ENCODE data around the gene RANBP17. TPM values are rescaled to one million over a fixed set of nuclear protein-coding genes. Genes with fewer than 3 reads are reported as not detected.

Gene RANBP17
- total and polyA plus RNA-seq, 4 experiments from 2014 or later: not detected

- peaks cover 1 to 3% of the 10 kb centered on the region in 2 donors for H3K27me3 Mint-ChIP-seq
- Histone ChIP-seq H3K36me3 (ENCODE audit: insufficient read depth, low read length) (no peaks in the 10 kb centered on the region), H3K27me3 (ENCODE audit: insufficient read depth, low read length) (no peaks in the 10 kb centered on the region), H3K27ac (ENCODE audit: low read depth, low read length) (no peak overlapping the region), H3K4me1 (ENCODE audit: insufficient read depth, low read length) (no peaks in the 10 kb centered on the region), H3K9me3 (ENCODE audit: control insufficient read depth in 1 of 2, low read length in 2 of 2) (no peaks in the 10 kb centered on the region), H3K4me3 (ENCODE audit: low read length in 2 of 2) (no peak overlapping the region)
- H3K36me3 Mint-ChIP-seq: no peaks in the 10 kb centered on the region
- DNase-seq: no peak
- POLR2A ChIA-PET (ENCODE audit: partially characterized antibody): no interaction called here
- no peak overlapping the region for H3K4me3 Mint-ChIP-seq
- H3K4me1 Mint-ChIP-seq: no peaks in the 10 kb centered on the region
- CTCF ChIA-PET (ENCODE audit: partially characterized antibody): no interaction called here
- no peak overlapping the region for H3K27ac Mint-ChIP-seq
- H3K9me3 Mint-ChIP-seq: peaks cover 0 to 3% (median 0%) of the 10 kb centered on the region in 8 donors
- intact Hi-C loops (cut with micrococcal nuclease): no loop called here
These were observed 24.0 kb downstream of the RANBP17 start for GRCh38 chr5:170885809-170886208.

DNA sequence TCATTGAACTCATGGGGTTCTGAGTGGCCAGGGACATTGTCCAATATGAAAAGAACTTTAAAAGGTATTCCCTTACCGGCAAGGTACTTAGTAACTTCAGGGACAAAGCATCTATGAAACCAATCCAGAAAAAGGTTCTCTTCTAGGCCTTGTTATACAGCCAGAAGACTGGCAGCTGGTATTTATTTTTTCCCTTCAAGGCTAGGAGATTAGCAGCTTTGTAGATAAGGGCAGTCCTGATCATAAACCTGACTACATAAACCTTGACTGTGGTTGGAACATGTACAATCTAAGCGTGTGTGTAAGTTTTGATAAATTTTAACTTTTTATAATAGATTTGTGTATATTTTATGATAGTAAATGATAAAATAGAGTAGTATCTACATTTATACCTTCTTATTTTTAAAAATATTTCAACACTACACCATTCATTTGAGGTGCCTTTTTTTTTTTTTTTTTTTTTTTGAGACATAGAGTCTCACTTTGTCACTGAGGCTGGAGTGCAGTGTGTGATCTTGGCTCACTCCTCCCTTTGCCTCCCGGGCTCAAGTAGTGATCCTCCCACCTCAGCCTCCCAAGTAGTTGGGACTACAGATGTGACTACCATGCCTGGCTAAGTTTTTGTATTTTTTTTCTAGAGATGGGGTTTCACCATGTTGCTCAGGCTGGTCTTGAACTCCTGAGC, 24.5 kb downstream of the RANBP17 start:
- no peaks in the 10 kb centered on the region for H3K27me3 ChIP-seq (ENCODE audit: insufficient read depth, low read length)
- H3K9me3 Mint-ChIP-seq: peaks cover 0 to 3% (median 0%) of the 10 kb centered on the region in 8 donors
- no peak overlapping the region for H3K4me3 Mint-ChIP-seq
- intact Hi-C loops (cut with micrococcal nuclease): no loop called here
- peaks cover 1 to 3% of the 10 kb centered on the region in 2 donors for H3K27me3 Mint-ChIP-seq
- H3K36me3 ChIP-seq (ENCODE audit: insufficient read depth, low read length): no peaks in the 10 kb centered on the region
- POLR2A ChIA-PET (ENCODE audit: partially characterized antibody): no interaction called here
- CTCF ChIA-PET (ENCODE audit: partially characterized antibody): no interaction called here
- H3K4me1 Mint-ChIP-seq: no peaks in the 10 kb centered on the region
- DNase-seq: no peak
- no peak overlapping the region for H3K27ac Mint-ChIP-seq
- no peaks in the 10 kb centered on the region for H3K4me1 ChIP-seq (ENCODE audit: insufficient read depth, low read length)
- H3K4me3 ChIP-seq (ENCODE audit: low read length in 2 of 2): no peak overlapping the region
- H3K9me3 ChIP-seq (ENCODE audit: control insufficient read depth in 1 of 2, low read length in 2 of 2): no peaks in the 10 kb centered on the region
- no peaks in the 10 kb centered on the region for H3K36me3 Mint-ChIP-seq
- H3K27ac ChIP-seq (ENCODE audit: low read depth, low read length): no peak overlapping the region

GRCh38 chr5:170892196-170892595, 30.4 kb downstream of the RANBP17 start:
- Mint-ChIP-seq H3K36me3 (no peaks in the 10 kb centered on the region), H3K4me3 (no peak overlapping the region), H3K9me3 (peaks cover 0 to 5% (median 0%) of the 10 kb centered on the region in 8 donors), H3K4me1 (no peaks in the 10 kb centered on the region), H3K27me3 (peaks cover 0 to 1% of the 10 kb centered on the region in 2 donors), H3K27ac (no peak overlapping the region)
- intact Hi-C loops (cut with micrococcal nuclease): no loop called here
- H3K27me3 ChIP-seq (ENCODE audit: insufficient read depth, low read length): no peaks in the 10 kb centered on the region
- DNase-seq: no peak
- no peaks in the 10 kb centered on the region for H3K36me3 ChIP-seq (ENCODE audit: insufficient read depth, low read length)
- no peak overlapping the region for H3K27ac ChIP-seq (ENCODE audit: low read depth, low read length)
- H3K4me1 ChIP-seq (ENCODE audit: insufficient read depth, low read length): no peaks in the 10 kb centered on the region
- POLR2A ChIA-PET (ENCODE audit: partially characterized antibody): no interaction called here
- no peak overlapping the region for H3K4me3 ChIP-seq (ENCODE audit: low read length in 2 of 2)
- H3K9me3 ChIP-seq (ENCODE audit: control insufficient read depth in 1 of 2, low read length in 2 of 2): no peaks in the 10 kb centered on the region
- CTCF ChIA-PET (ENCODE audit: partially characterized antibody): no interaction called here

- no peaks in the 10 kb centered on the region for H3K9me3 ChIP-seq (ENCODE audit: control insufficient read depth in 1 of 2, low read length in 2 of 2)
- no peaks in the 10 kb centered on the region for H3K27me3 ChIP-seq (ENCODE audit: insufficient read depth, low read length)
- H3K27ac Mint-ChIP-seq: no peak overlapping the region
- no peaks in the 10 kb centered on the region for H3K36me3 ChIP-seq (ENCODE audit: insufficient read depth, low read length)
- CTCF ChIA-PET (ENCODE audit: partially characterized antibody): no interaction called here
- H3K9me3 Mint-ChIP-seq: peaks cover 0 to 8% (median 0%) of the 10 kb centered on the region in 8 donors
- peaks cover 0 to 1% of the 10 kb centered on the region in 2 donors for H3K27me3 Mint-ChIP-seq
- H3K27ac ChIP-seq (ENCODE audit: low read depth, low read length): no peak overlapping the region
- intact Hi-C loops (cut with micrococcal nuclease): no loop called here
- H3K4me1 ChIP-seq (ENCODE audit: insufficient read depth, low read length): no peaks in the 10 kb centered on the region
- no peak for DNase-seq
- no peaks in the 10 kb centered on the region for H3K36me3 Mint-ChIP-seq
- no peak overlapping the region for H3K4me3 Mint-ChIP-seq
- POLR2A ChIA-PET (ENCODE audit: partially characterized antibody): no interaction called here
- H3K4me1 Mint-ChIP-seq: no peaks in the 10 kb centered on the region
- H3K4me3 ChIP-seq (ENCODE audit: low read length in 2 of 2): no peak overlapping the region
These were observed 32.8 kb downstream of the RANBP17 start for GRCh38 chr5:170894665-170895064.

DNA sequence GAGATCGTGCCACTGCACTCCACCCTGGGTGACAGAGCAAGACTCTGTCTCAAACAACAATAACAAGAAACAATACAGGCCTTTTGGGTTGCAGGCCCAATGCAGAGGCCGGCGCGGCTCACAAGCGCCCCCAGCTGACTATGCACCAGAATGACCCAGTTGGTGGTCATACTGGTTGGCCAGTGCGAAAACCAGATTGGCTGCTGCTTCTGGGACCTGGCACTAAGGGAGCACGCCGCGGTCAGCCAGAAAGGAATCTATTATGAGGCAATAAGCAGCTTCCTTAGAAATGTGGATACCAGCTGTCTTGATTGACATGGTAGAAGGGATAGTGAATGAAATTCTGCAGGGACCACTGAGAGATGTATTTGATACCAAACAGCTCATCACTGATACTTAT, 35.0 kb downstream of the RANBP17 start:
- no peak overlapping the region for H3K27ac Mint-ChIP-seq
- ChIA-PET POLR2A (ENCODE audit: partially characterized antibody) (no interaction called here), CTCF (ENCODE audit: partially characterized antibody) (no interaction called here)
- no peaks in the 10 kb centered on the region for H3K36me3 ChIP-seq (ENCODE audit: insufficient read depth, low read length)
- no peak for DNase-seq
- no peak overlapping the region for H3K4me3 ChIP-seq (ENCODE audit: low read length in 2 of 2)
- no peaks in the 10 kb centered on the region for H3K4me1 Mint-ChIP-seq
- H3K4me1 ChIP-seq (ENCODE audit: insufficient read depth, low read length): no peaks in the 10 kb centered on the region
- H3K27me3 Mint-ChIP-seq: no peaks in the 10 kb centered on the region
- H3K27me3 ChIP-seq (ENCODE audit: insufficient read depth, low read length): no peaks in the 10 kb centered on the region
- intact Hi-C loops (cut with micrococcal nuclease): no loop called here
- H3K9me3 Mint-ChIP-seq: peaks cover 2 to 13% (median 11%) of the 10 kb centered on the region in 8 donors
- no peak overlapping the region for H3K4me3 Mint-ChIP-seq
- H3K9me3 ChIP-seq (ENCODE audit: control insufficient read depth in 1 of 2, low read length in 2 of 2): no peaks in the 10 kb centered on the region
- H3K36me3 Mint-ChIP-seq: no peaks in the 10 kb centered on the region
- H3K27ac ChIP-seq (ENCODE audit: low read depth, low read length): no peak overlapping the region

DNA sequence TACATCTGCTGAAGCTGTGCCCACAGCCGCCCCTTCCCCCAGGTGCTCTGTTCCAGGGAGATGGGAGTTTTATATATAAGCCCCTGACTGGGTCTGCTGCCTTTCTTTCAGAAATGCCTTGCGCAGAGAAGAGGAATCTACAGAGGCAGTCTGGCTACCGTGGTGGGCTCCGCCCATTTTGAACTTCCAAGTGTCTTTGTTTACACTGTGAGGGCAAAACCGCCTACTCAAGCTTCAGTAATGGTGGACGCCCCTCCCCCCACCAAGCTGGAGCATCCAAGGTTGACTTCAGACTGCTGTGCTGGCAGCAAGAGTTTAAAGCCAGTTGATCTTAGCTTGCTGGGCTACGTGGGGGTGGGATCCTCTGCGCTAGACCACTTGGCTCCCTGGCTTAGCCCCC, 41.3 kb downstream of the RANBP17 start:
- H3K27ac ChIP-seq (ENCODE audit: low read depth, low read length): no peak overlapping the region
- Mint-ChIP-seq H3K27me3 (peaks cover 0 to 2% of the 10 kb centered on the region in 2 donors), H3K4me1 (no peaks in the 10 kb centered on the region), H3K27ac (no peak overlapping the region), H3K36me3 (no peaks in the 10 kb centered on the region), H3K9me3 (peaks cover 2 to 18% (median 12%) of the 10 kb centered on the region in 8 donors), H3K4me3 (no peak overlapping the region)
- no peaks in the 10 kb centered on the region for H3K36me3 ChIP-seq (ENCODE audit: insufficient read depth, low read length)
- H3K4me1 ChIP-seq (ENCODE audit: insufficient read depth, low read length): no peaks in the 10 kb centered on the region
- H3K9me3 ChIP-seq (ENCODE audit: control insufficient read depth in 1 of 2, low read length in 2 of 2): no peaks in the 10 kb centered on the region
- no peak for DNase-seq
- POLR2A ChIA-PET (ENCODE audit: partially characterized antibody): no interaction called here
- CTCF ChIA-PET (ENCODE audit: partially characterized antibody): no interaction called here
- no peaks in the 10 kb centered on the region for H3K27me3 ChIP-seq (ENCODE audit: insufficient read depth, low read length)
- intact Hi-C loops (cut with micrococcal nuclease): no loop called here
- H3K4me3 ChIP-seq (ENCODE audit: low read length in 2 of 2): no peak overlapping the region

DNA sequence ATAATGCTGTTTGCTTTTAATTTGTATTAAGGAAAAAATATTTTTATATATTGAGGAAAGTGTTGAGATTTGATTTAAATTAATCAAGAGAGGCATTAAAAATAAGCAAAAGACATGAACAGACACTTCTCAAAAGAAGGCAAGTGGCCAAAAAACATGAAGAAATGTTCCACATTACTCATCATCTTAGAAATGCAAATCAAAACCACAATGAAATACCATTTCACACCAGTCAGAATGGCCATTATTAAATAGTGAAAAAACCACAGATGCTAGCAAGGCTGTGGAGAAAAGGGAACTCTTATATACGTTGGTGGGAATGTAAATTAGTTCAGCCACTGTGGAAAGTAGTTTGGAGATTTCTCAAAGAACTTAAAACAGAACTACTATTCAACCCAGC, 45.9 kb downstream of the RANBP17 start:
- H3K27ac ChIP-seq (ENCODE audit: low read depth, low read length): no peak overlapping the region
- H3K4me1 ChIP-seq (ENCODE audit: insufficient read depth, low read length): no peaks in the 10 kb centered on the region
- H3K4me3 Mint-ChIP-seq: no peak overlapping the region
- H3K27me3 Mint-ChIP-seq: no peaks in the 10 kb centered on the region
- H3K9me3 Mint-ChIP-seq: no peaks in the 10 kb centered on the region
- POLR2A ChIA-PET (ENCODE audit: partially characterized antibody): no interaction called here
- CTCF ChIA-PET (ENCODE audit: partially characterized antibody): no interaction called here
- no peaks in the 10 kb centered on the region for H3K4me1 Mint-ChIP-seq
- intact Hi-C loops (cut with micrococcal nuclease): no loop called here
- no peaks in the 10 kb centered on the region for H3K27me3 ChIP-seq (ENCODE audit: insufficient read depth, low read length)
- no peak overlapping the region for H3K4me3 ChIP-seq (ENCODE audit: low read length in 2 of 2)
- no peak for DNase-seq
- no peaks in the 10 kb centered on the region for H3K36me3 ChIP-seq (ENCODE audit: insufficient read depth, low read length)
- H3K9me3 ChIP-seq (ENCODE audit: control insufficient read depth in 1 of 2, low read length in 2 of 2): no peaks in the 10 kb centered on the region
- no peaks in the 10 kb centered on the region for H3K36me3 Mint-ChIP-seq
- no peak overlapping the region for H3K27ac Mint-ChIP-seq

DNA sequence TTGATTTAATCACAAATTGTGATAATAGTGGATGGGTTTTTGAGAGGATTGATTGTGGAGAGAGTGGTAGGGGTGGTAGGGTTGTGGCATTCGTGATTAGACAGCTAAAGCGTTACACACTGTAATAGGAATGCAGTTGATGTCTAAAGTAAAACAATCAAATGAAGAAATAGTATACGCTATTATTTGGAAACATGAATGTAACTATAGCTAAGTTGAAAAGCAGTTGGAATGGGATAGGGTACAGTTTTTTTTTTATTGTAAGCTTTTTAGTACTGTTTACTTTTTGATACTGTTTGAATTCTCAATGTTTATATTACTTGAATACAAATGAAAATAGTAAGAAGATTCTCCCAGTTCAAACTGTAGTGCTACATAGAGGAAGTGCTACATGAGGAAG, 51.8 kb downstream of the RANBP17 start:
- Histone ChIP-seq H3K36me3 (ENCODE audit: insufficient read depth, low read length) (no peaks in the 10 kb centered on the region), H3K27ac (ENCODE audit: low read depth, low read length) (no peak overlapping the region), H3K4me3 (ENCODE audit: low read length in 2 of 2) (no peak overlapping the region), H3K4me1 (ENCODE audit: insufficient read depth, low read length) (no peaks in the 10 kb centered on the region), H3K27me3 (ENCODE audit: insufficient read depth, low read length) (no peaks in the 10 kb centered on the region), H3K9me3 (ENCODE audit: control insufficient read depth in 1 of 2, low read length in 2 of 2) (no peaks in the 10 kb centered on the region)
- H3K27ac Mint-ChIP-seq: no peak overlapping the region
- intact Hi-C loops (cut with micrococcal nuclease): no loop called here
- H3K4me1 Mint-ChIP-seq: no peaks in the 10 kb centered on the region
- H3K27me3 Mint-ChIP-seq: no peaks in the 10 kb centered on the region
- DNase-seq: no peak
- no peak overlapping the region for H3K4me3 Mint-ChIP-seq
- no peaks in the 10 kb centered on the region for H3K9me3 Mint-ChIP-seq
- CTCF ChIA-PET (ENCODE audit: partially characterized antibody): no interaction called here
- no peaks in the 10 kb centered on the region for H3K36me3 Mint-ChIP-seq
- POLR2A ChIA-PET (ENCODE audit: partially characterized antibody): no interaction called here
